GM21717 (cell line): ENCODE data around the gene MRFAP1.

Source experiments
- ATAC-seq: cut with Tn5 transposase; IDR thresholded peaks from one replicate; pipeline ENCODE4 v1.9.1; 2021; ENCODE audit warnings: mild to moderate bottlenecking, moderate library complexity; ENCODE audit not compliant: unreplicated experiment

MRFAP1 gene

DNA sequence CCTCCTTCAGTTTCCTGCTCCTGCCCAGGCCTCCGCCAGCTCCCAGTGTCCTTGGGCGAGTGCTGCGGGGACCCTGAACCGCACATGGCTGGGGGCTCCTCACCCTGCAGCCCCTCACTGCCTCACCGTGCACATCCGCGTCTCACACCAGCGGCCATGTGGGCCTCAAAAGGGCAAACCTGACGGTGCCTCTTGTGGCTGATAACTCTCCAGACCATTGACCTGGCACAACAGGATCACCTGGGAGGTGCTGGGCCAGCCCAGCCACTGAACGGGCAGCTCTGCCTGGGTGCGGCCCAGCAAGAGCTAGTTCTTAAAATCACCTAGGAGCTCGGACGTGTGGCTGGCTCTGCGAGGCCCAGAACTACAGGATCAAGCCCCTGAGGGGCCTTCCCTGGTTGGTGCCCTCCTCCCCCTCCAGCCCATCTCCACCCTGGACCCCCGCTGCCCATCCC lies 49.0 kb downstream of the MRFAP1 start:
- no peak for ATAC-seq
